Lower leg skin (tissue), 4 donors: ENCODE data around the gene TIMM44. TPM values are rescaled to one million over a fixed set of nuclear protein-coding genes. Genes with fewer than 3 reads are reported as not detected.

Experiments
- DNase-seq, 2 donors: peaks; one replicate each; pipeline ENCODE4 v3.0.0-alpha.2; 2019; ENCODE audit warnings: low spot score in 2 of 2
- H3K4me3 ChIP-seq: fragments of 200-600 bp; sonication (generic); 2 replicates; pipeline ENCODE4 v1.5.1; 2017; ENCODE audit warnings: mild to moderate bottlenecking, low read depth; ENCODE audit not compliant: poor library complexity, severe bottlenecking
- CTCF ChIP-seq, 3 donors: fragments of 450-650 bp; IDR thresholded peaks; one replicate each; pipeline ENCODE4 v1.5.1; 2016; ENCODE audit warnings: antibody characterized with exemption in 3 of 3, mild to moderate bottlenecking in 3 of 3, moderate library complexity in 2 of 3
- POLR2A ChIP-seq, 2 donors: fragments of 450-650 bp; IDR thresholded peaks; one replicate each; pipeline ENCODE4 v1.6.1; 2016 to 2017; ENCODE audit warnings: antibody characterized with exemption in 2 of 2, mild to moderate bottlenecking in 1 of 2, moderate library complexity in 1 of 2
- WGBS, 2 donors: methylation state at CpG; one replicate each; pipeline ENCODE4 v1.1.5; 2018; 5-methylcytosine and 5-hydroxymethylcytosine counted together
- intact Hi-C: fragments of 100-400 bp; cut with DNase I; formaldehyde crosslinking; loops from one replicate; pipeline ENCODE4 v1.15.0; 2023; ENCODE audit warnings: low total_unique reads
- total RNA-seq, 4 donors: library from RNA; depleted of rRNA; stranded (reverse); fragments of >200 nt; gene quantifications; one replicate each; pipeline ENCODE4 v1.1.0, GENCODE V29; 2016

The TIMM44 gene
- total RNA-seq, 4 donors from 2014 or later = 36.8 to 119 (median 51.7) TPM

DNA sequence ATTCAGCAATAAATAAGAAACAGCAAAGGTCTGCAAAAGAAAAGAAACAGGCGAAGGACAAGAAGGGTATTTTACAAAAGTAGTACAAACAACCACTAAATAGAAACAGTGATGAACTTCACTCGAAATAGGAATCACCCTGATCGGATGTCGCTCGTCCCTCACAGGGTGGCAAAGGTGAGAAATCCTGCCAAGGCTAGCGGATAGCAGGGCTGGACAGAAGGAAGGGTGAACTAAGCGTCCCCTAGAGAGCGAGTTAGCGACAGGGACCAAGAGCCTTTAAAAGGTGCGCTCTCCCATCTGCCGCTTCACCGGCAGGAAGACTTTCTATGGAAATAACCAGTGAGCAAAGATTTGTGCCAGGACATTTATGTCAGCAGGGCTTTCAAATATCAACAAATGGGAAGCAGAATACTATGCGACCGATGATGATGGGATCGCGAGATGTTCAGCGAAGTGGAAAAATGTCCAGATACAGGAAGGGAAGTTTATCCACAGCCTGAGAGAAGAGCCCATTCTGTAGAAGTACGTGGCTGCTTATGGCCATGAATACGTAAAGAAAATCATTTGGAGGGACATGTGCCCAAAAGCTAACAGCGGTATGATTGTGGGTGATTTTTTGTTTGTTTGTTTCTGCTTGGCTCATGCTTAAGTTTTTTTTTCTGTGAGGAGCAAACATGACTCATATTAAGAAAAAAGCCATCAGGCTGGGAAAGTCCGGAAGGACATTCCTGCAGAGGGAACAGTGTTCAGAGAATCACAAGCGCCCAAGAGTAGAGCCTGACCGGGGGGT is 43.1 kb upstream of the TIMM44 start:
- no peak overlapping the region for H3K4me3 ChIP-seq
- no peak for DNase-seq
- TF ChIP-seq POLR2A (IDR thresholded peaks at IDR 0.05) (no peak), CTCF (IDR thresholded peaks at IDR 0.05) (no peak)
- intact Hi-C loops = no loop called here
- WGBS, 2 donors = 73 to 78% methylated on average over 23 of the region's 23 CpGs

GRCh38 chr19:7985481-7985911 is 42.0 kb upstream of the TIMM44 start:
- no peak overlapping the region for H3K4me3 ChIP-seq
- WGBS, 2 donors = 79 to 80% methylated on average over 7 of the region's 7 CpGs
- no peak for TF ChIP-seq CTCF (IDR thresholded peaks at IDR 0.05)
- no peak for TF ChIP-seq POLR2A (IDR thresholded peaks at IDR 0.05)
- no peak for DNase-seq
- intact Hi-C loops = no loop called here

DNA sequence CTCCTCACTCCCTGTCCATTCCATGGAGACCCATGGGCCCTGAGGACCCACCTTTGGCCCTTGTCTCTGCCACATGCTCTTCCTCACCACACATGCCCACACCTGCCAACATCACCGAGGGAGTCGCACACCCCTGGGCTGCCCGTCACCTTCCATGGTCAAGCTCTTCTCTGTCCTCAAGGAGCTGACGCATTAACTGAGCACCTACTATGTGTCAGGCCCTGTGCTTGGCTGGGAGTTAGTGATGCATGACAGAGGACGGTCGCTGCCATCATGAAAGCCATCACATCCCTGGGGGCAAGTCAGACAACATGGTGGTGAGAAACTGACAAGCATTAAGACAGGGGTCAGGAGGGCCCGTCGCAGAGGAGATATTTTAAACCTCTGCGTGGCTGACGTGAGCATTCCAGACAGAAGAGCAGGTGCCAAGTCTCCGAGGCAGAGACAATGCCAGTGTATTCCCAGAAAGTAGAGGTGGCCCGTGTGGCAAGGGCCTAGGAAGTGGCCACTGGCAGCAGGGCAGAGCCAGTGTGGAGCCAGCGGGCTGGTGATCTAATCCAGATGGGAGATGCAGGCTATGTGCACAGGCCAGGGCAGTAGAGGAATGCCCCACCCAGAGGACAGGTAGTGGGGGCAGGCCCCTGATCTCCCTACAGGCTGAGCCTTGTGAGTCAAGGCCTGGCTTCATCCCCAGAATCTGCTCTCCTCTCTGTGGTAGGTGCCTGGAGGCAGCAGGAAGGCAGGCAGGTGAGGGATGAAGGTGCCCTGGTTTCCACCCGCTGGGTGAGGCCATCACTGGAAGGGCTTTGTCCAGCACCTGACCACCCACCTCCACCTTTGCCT is 40.8 kb upstream of the TIMM44 start:
- H3K4me3 ChIP-seq = no peak overlapping the region
- 71 to 74% methylated on average over 14 of the region's 14 CpGs for WGBS, 2 donors
- no peak for TF ChIP-seq POLR2A (IDR thresholded peaks at IDR 0.05)
- TF ChIP-seq CTCF (IDR thresholded peaks at IDR 0.05) = no peak
- no peak for DNase-seq
- intact Hi-C loops = no loop called here

DNA sequence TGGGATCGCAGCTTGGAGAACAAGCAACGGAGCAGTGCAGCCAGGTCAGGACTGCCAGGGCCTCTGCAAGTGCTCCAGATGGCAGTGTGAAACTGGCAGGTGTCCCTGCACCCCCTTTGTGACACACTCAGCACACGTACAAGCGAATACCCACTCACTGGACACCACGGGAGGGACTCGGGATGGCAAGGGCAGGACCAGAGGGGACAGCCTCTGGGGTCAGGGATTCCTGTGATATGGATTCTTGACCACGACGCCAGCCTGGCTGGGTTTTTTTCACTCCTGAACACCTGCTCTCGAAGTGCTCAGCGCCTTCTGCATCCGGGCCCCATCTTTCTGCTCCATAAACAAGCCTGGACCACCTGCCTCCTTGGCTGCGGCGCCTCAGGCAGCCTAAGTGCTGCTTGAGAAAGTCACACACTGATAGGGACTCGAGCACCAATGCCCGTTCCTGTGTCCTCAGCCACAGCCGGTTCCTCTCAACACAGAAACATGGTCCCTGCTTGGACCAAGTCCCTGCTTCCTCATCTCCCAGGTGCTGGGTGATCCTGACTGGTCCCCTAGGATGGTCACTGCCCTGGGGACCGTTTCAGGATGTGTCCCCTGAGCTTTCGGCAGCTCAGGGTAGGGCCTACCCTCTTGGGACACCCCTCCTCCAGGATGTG is 40.0 kb upstream of the TIMM44 start:
- no peak overlapping the region for H3K4me3 ChIP-seq
- no peak for DNase-seq
- TF ChIP-seq CTCF (IDR thresholded peaks at IDR 0.05) = no peak
- TF ChIP-seq POLR2A (IDR thresholded peaks at IDR 0.05) = no peak
- intact Hi-C loops = no loop called here
- WGBS, 2 donors = 91 to 96% methylated on average over 17 to 18 of the region's 18 CpGs

DNA sequence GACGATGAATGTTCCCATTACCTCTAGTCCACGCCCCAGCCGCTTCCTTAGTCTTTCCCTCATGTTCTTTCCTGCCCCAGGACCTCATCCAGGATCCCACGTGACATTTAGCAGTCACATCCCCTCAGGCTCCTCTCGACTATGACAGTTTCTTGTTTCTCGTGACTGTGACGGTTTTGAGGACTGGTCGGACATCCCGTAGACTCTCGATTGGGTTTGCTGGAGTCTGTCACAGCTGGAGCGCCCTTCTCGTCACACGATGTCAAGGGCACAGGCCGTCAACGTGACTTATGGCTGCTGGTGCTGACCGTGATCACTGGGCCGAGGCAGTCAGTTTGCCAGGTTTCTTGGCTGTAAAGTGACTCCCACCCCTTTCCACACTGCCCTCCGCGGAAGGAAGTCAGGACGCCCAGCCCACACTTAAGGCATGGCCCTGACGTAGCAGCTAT is 39.2 kb upstream of the TIMM44 start:
- intact Hi-C loops = no loop called here
- DNase-seq = no peak
- no peak overlapping the region for H3K4me3 ChIP-seq
- no peak for TF ChIP-seq CTCF (IDR thresholded peaks at IDR 0.05)
- no peak for TF ChIP-seq POLR2A (IDR thresholded peaks at IDR 0.05)
- WGBS, 2 donors = 55 to 56% methylated on average over 21 of the region's 21 CpGs
